GM10847 (cell line): Measurements from ENCODE around the gene LINC00632.

Experiments
- POLR2A ChIP-seq: IDR thresholded peaks from 2 replicates; pipeline ENCODE4 v1.6.1; 2011; ENCODE audit not compliant: insufficient read length; ENCODE audit errors: extremely low read depth

LINC00632 gene

GRCh38 chrX:140733766-140734342 is 24.3 kb downstream of the LINC00632 start:
- TF ChIP-seq POLR2A = no peak

GRCh38 chrX:140744085-140744484 is 34.5 kb downstream of the LINC00632 start:
- no peak for TF ChIP-seq POLR2A

GRCh38 chrX:140756941-140757340 is 47.4 kb downstream of the LINC00632 start:
- TF ChIP-seq POLR2A = no peak

DNA sequence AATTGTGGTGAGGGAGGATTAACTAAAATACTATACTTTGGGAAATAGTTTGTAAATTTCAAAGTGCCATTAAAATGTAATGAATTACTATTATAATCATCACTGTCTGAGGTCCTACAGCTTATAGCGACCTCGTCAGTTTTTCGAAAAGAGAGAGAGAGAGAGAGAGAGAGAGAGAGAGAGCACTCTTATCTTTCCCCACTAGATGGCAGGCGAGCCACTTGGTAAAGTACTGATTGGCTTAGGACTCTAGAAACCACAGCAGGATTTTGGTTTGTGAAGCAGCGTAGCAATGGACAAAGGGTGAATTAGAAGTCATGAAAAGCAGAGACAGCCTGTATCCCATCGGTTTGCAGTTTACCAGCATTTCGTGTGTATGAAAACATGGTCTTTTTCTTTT is 52.5 kb downstream of the LINC00632 start:
- no peak for TF ChIP-seq POLR2A

GRCh38 chrX:140764401-140764919 is 54.9 kb downstream of the LINC00632 start:
- TF ChIP-seq POLR2A = no peak

DNA sequence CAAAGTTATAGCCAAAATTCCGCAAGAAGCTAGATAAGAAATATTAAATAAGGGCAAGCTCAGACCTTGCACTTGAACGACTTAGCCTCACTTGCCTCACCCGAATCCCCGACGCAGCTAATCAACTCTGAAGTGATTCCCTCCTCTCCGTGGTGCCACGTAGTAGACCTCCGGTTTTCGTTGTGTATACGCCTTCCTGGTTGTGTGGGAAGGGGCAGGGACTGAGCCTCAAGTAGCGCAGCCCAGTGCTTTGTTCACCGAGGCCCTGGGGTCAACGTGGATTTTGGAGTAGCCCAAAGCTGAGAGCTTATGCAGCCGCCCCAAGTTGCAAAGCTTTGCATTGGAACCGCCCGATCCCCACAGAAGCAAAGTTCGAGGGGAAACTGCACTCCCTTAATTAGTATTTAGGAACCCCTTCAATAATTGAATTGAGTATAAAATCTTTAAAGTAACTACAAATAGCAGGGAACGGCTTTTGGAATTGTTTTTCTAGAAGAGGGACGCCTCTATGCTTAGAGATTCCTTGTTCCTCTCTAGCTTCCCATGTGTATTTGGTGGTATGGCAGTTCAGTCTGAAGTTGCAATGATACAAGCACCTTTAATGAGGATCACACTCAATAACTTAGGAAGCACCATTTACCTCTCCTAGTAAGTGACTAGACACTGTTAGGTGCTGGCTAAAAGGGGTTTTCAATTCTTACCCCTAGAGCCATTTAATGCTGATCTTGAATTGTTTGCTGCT is 55.7 kb downstream of the LINC00632 start:
- TF ChIP-seq POLR2A = no peak

- TF ChIP-seq POLR2A = no peak
Measured at GRCh38 chrX:140766024-140766611, 56.6 kb downstream of the LINC00632 start.

DNA sequence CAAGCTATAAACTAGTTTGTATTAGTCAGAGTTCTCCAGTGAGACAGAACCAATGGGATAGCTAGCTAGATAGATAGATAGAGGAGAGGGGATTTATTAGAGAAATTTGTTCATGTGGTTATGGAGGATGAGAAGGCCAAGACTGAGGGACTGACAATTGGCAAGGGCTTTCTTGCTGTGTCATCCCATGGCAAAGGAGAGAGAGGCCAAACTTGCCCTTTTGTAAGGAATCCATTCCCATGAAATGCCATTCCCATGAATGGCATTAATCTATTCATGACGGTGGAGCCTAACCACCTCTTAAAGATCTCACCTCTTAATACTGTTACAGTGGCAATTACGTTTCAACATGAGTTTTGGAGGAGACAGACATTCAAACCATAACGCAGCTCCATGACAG is 58.1 kb downstream of the LINC00632 start:
- TF ChIP-seq POLR2A = no peak

- TF ChIP-seq POLR2A = no peak
Measured at GRCh38 chrX:140775211-140775610, 65.7 kb downstream of the LINC00632 start.

DNA sequence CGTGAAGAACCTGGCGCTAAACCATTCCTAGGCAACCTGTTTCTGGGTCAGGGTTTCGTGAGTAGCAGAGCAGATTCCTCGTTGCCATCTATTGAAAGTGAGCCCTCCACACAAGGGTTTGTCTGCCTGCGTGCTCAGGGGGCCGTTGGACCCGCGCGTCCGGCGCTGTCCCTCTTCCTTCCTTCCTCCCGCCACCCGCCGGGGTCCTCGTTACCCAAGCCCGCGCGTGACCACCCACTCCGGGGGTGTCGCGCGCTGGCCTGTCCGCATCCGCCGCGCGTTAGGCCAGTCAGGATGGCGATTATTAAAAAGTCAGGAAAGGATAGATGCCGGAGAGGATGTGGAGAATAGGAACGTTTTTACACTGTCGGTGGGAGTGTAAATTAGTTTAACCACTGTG is 66.8 kb downstream of the LINC00632 start:
- TF ChIP-seq POLR2A = no peak

DNA sequence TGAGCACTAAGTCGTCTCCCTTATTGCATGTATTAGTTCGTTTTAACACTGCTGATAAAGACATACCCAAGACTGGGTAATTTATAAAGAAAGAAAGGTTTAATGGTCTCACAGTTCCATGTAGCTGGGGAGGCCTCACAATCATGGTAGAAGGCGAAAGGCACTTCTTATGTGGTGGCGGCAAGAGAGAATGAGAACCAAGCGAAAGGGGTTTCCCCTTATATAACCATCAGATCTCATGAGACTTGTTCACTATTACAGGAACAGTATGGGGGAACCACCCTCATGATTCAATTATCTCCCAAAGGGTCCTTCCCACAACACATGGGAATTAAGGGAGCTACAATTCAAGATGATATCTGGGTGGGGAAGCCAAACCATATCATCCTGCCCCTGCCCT is 85.1 kb downstream of the LINC00632 start:
- no peak for TF ChIP-seq POLR2A

DNA sequence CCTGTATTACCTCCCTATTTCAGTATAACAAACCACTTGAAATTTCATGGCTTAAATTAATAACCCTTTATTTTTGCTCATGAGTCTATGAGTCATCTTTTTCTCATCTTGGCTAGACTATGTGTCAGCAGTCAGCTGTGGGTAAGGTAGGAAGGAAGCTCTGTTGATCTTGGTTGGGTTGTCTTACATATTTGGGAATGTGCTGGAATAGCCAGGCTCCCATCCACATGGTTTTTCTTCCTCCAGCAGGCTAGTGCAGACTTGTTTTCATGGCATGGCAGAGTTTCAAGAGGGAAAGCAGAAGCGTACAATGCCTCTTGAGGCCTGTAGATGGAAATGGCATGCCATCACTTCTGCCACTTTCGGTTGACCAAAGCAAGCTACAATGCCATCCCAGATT is 89.7 kb downstream of the LINC00632 start:
- no peak for TF ChIP-seq POLR2A

GRCh38 chrX:140804292-140804691 is 94.7 kb downstream of the LINC00632 start:
- TF ChIP-seq POLR2A = no peak

- TF ChIP-seq POLR2A = no peak
Measured at GRCh38 chrX:140815868-140816267, 106.3 kb downstream of the LINC00632 start.

DNA sequence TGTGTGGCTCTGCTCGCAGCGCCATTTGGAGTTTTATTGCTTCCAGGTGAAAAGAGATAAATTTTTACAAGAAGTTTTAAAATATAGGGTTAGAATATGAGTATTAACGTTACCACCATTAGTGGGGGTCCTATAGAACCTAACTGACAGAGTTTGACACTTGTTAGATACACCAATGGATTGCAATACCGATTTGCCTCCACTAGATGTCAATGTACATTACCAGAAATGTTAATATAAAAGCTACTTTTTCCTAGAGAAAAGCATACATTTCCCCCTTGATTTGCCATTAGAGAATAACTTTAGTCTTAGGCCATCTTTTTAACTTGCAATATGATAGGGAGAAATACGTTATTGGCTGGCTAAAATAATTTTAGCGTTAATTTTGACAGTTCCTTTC is 108.4 kb downstream of the LINC00632 start:
- no peak for TF ChIP-seq POLR2A

DNA sequence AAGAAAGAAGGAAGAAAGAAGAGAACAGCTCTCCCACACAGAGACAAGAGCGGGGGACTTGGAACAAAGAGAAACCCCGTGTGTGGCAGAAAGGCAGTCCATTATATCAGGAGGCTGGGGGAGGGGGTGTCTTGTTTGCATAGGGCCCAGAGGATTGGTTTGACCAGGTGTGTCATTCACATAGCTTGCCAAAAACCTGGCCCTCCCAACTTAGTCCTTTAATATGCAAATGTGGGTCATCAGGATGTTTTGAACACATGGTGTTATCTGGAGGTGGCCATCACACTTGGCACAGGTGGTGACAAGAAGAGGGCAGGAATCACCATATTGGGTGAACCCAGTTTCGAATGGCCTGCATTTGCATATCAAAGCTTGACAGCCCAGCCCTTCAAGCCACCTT is 111.7 kb downstream of the LINC00632 start:
- TF ChIP-seq POLR2A = no peak

DNA sequence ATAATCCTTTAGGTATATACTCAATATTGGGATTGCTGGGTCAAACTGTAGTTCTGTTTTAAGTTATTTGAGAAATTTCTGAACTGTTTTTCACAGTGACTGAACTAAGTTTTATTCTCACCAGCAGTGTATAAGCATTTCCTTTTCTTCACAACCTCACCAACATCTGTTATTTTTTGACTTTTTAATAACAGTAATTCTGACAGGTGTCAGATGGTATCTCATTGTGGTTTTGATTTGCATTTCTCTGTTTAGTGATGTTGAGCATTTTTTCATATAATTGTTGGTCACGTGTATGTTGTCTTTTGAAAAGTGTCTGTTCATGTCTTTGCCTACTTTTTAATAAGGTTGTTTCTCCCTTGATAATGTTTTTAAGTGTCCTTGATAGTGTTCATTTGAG is 112.6 kb downstream of the LINC00632 start:
- no peak for TF ChIP-seq POLR2A

- TF ChIP-seq POLR2A = no peak
Measured at GRCh38 chrX:140822861-140823260, 113.3 kb downstream of the LINC00632 start.
